PFSK-1 (cell line): Measurements from ENCODE around the gene EML1.

Experiments
- FOXP2 ChIP-seq: optimal IDR thresholded peaks from 2 replicates; pipeline ENCODE3; 2011; ENCODE audit warnings: borderline replicate concordance, control low read depth, inconsistent platforms; ENCODE audit not compliant: insufficient read depth; ENCODE audit errors: extremely low read length, extremely low read depth
- POLR2AphosphoS5 ChIP-seq: IDR thresholded peaks from 2 replicates; pipeline ENCODE4 v1.6.1; 2012; ENCODE audit warnings: low read depth, mild to moderate bottlenecking, control low read depth, low read length, moderate library complexity
- SIN3A ChIP-seq: IDR thresholded peaks from 2 replicates; pipeline ENCODE4 v1.6.1; 2012; ENCODE audit warnings: mild to moderate bottlenecking, low read length, moderate library complexity, borderline replicate concordance; ENCODE audit not compliant: insufficient read depth
- TAF1 ChIP-seq: IDR thresholded peaks from 2 replicates; pipeline ENCODE4 v1.6.1; 2012; ENCODE audit warnings: low read length, control low read depth, borderline replicate concordance; ENCODE audit not compliant: insufficient read depth
- TF ChIP-seq, protein P1 (sequence below), 2 experiments: IDR thresholded peaks; 2 replicates each; pipeline versions ENCODE4 v1.6.1 to v1.8.0; 2011 to 2012; ENCODE audit warnings: low read depth in 2 of 2, low read length in 2 of 2, control low read depth in 1 of 2, inconsistent platforms in 1 of 2, mild to moderate bottlenecking in 1 of 2, moderate library complexity in 1 of 2; ENCODE audit not compliant: insufficient read depth in 1 of 2

The EML1 gene

DNA sequence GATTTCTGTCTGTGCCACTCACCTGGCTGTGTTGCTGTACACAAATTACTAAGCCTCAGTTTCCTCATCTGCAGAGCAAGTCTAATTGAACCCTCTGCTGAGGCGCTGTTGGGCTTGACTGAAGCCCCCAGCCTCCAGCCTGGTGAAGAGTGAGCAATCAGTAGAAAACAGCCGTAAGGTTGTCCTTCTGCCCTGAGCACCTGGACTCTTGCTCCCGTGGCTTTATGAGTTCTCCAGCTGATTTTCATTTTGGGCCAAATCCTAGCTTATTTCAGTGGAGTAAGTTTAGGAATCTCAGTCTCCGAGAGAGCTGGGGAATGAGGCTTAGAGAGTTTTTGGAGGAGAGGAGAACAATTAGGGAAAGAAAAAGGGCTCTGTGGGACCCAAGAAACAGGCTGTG is 138.1 kb downstream of the EML1 start:
- TF ChIP-seq POLR2AphosphoS5: no peak
- TF ChIP-seq, protein P1, sequence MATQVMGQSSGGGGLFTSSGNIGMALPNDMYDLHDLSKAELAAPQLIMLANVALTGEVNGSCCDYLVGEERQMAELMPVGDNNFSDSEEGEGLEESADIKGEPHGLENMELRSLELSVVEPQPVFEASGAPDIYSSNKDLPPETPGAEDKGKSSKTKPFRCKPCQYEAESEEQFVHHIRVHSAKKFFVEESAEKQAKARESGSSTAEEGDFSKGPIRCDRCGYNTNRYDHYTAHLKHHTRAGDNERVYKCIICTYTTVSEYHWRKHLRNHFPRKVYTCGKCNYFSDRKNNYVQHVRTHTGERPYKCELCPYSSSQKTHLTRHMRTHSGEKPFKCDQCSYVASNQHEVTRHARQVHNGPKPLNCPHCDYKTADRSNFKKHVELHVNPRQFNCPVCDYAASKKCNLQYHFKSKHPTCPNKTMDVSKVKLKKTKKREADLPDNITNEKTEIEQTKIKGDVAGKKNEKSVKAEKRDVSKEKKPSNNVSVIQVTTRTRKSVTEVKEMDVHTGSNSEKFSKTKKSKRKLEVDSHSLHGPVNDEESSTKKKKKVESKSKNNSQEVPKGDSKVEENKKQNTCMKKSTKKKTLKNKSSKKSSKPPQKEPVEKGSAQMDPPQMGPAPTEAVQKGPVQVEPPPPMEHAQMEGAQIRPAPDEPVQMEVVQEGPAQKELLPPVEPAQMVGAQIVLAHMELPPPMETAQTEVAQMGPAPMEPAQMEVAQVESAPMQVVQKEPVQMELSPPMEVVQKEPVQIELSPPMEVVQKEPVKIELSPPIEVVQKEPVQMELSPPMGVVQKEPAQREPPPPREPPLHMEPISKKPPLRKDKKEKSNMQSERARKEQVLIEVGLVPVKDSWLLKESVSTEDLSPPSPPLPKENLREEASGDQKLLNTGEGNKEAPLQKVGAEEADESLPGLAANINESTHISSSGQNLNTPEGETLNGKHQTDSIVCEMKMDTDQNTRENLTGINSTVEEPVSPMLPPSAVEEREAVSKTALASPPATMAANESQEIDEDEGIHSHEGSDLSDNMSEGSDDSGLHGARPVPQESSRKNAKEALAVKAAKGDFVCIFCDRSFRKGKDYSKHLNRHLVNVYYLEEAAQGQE (IDR thresholded peaks at IDR 0.05; ENCODE audit: insufficient read depth in 1 of 2, low read depth in 2 of 2, low read length in 2 of 2): no peak
- no peak for TF ChIP-seq SIN3A
- TF ChIP-seq FOXP2: no peak
- TF ChIP-seq TAF1: no peak

DNA sequence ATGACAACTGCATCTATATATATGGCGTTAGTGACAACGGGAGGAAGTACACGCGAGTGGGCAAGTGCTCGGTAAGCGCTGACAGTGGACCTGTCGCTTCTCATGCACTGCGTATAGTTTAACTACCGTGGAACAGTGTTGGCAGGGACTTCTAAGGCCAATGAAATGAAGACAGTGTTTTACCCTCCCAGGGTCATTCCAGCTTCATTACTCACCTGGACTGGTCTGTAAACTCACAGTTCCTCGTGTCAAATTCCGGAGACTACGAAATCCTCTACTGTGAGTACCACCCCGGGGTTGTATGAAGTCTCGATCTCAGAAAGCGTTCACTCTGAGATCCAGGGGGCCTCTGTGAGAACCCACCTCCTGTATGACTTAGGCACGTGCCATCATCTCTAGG is 142.8 kb downstream of the EML1 start:
- no peak for TF ChIP-seq SIN3A
- no peak for TF ChIP-seq TAF1
- no peak for TF ChIP-seq POLR2AphosphoS5
- TF ChIP-seq FOXP2: no peak
- TF ChIP-seq, protein P1 (IDR thresholded peaks at IDR 0.05; ENCODE audit: insufficient read depth in 1 of 2, low read depth in 2 of 2, low read length in 2 of 2): no peak

DNA sequence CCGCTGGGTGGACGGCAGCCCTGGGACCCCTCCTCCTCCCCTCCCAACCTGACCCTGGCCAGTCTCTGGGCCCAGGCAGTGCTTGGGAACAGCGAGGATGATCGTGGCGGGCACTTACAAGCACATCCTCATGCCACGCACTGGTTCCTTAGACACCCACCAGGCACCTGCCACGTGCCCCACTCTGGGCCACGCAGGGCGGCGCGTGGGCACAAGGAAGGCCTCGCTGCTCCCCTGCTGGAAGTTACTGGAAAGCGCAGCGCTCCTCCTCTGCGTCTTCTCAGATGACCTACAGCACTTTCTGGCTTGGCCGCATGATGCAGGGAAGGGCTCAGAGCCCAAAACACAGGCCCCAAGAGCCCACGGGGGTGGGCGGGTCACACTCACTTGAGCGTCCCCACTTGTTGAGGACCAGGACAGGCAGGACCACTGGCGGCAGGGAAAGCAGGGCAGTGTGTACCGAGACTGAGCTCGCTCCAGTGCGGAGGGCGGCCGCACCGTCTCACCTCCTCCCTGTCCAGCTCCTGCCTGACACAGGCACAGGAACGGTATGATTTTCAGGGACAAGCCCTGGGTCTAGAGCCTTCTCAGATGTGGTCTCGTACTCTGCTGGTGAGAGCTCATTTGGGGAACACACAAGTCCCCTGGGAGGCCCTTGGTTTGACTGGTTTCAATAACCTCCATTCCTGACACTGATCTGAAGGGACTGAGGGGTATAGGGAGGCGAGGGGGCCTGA is 143.7 kb downstream of the EML1 start:
- no peak for TF ChIP-seq TAF1
- no peak for TF ChIP-seq POLR2AphosphoS5

DNA sequence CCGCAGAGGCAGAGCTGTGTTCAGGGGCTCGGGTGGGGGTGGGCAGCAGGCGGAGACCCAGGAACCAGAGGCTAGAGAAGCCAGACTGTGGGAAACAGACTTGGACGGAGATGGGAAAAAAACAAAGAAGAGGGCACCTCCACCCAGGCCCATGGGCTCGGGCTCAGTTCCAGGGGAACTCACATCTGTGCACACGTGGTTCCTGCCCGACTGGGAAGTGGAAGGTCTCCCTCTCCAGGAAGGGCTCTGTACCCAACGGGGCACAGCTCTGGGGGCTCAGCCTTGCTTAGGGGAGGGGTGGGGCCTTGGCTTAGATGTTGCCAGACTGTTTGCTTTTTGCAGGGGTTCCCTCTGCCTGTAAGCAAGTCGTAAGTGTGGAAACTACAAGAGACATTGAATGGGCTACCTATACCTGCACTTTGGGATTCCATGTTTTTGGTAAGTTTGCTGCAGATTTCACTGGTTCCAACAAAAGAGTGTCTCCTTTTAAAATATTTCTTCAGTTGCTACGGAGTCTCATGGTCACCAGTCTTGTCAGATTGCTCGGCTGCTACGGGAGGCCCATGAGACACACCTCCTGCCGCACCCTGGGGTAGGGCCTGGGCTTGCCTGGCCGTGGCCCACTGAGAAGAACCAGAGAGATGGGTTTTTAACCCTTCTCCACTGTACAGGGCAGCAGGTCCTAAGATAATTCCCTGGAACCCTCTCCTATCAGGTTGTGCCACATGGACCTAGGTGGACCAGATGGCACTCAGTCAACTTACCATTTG is 144.4 kb downstream of the EML1 start:
- TF ChIP-seq POLR2AphosphoS5 (no peak), SIN3A (no peak), FOXP2 (no peak), TAF1 (no peak)
- TF ChIP-seq, protein P1 (IDR thresholded peaks at IDR 0.05; ENCODE audit: insufficient read depth in 1 of 2, low read depth in 2 of 2, low read length in 2 of 2): no peak

DNA sequence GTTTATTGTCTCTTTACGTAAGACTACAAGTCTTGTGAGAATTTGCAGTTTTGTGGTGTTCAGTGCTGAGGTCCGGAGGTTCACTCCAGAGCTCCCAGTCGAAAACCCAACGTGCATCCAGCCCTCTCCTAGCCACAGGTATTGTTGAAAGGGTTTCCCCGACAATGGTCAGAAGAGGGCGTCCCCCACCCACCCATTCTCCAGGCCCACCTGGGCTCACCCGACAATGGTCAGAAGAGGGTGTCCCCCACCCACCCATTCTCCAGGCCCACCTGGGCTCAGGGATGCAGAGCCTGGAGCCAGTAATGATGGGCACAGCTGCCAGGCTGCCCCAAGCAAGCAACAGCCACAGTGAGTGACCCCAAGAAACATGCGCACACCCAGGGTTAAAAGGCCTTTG is 145.2 kb downstream of the EML1 start:
- TF ChIP-seq, protein P1 (IDR thresholded peaks at IDR 0.05; ENCODE audit: insufficient read depth in 1 of 2, low read depth in 2 of 2, low read length in 2 of 2): no peak
- TF ChIP-seq FOXP2 (no peak), POLR2AphosphoS5 (no peak), SIN3A (no peak), TAF1 (no peak)
